SH-SY5Y (cell line): ENCODE results near the gene PON2.

Experiments used
- GATA2 ChIP-seq: IDR thresholded peaks from 2 replicates; pipeline ENCODE4 v1.6.1; 2011; ENCODE audit warnings: mild to moderate bottlenecking, low read depth, low read length
- GATA3 ChIP-seq: IDR thresholded peaks from 2 replicates; pipeline ENCODE4 v1.6.1; 2011; ENCODE audit warnings: low read depth, mild to moderate bottlenecking, low read length, moderate library complexity

Gene PON2

DNA sequence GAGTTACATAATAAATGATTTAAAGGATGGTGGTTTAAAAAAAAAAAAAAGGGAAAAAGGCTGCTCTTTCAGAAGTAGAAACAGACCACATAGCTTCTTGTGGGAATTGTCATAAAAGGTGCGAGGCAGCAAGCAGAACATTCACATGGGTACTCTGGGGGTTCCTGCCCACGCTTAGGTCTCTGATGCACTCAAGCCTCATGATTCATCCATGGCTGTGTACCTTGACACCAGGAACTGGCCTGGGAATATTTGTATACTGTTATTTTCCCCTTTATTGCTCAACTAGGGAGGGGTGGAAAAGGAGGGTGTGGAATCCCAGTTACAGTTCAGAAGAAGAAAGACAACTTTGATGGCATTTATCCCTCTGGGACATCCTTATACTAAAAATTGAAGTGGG lies 4.0 kb downstream of the PON2 start:
- no peak for TF ChIP-seq GATA2
- no peak for TF ChIP-seq GATA3

DNA sequence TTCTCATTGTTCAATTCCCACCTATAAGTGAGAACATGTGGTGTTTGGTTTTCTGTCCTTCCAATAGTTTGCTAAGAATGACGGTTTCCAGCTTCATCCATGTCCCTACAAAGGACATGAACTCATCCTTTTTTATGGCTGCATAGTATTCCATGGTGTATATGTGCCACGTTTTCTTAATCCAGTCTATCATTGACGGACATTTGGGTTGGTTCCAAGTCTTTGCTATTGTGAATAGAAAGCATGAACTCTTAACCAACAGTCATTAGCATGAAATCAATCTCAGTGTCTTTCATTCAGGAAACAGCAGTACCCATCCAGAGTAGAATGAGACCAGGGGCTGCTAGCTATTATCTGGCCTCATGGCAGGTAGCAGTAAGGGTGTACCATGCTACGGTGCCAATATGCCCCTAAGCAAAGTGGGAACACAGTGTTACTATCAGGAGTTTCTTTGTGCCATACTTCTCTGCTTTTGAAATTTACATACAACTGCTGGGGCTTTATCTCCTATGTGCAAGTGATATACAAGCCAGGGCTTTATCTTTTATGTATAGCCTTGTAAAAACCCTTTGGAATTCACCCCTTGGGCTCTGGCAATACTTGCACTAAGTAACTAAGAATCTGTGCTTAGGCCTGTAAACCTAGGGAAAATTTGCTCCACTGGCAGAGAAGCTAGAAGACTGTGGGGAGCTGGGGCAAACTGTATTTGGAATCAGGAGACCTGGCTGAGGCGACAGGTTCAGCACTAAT lies 5.4 kb downstream of the PON2 start:
- no peak for TF ChIP-seq GATA3
- TF ChIP-seq GATA2: no peak

DNA sequence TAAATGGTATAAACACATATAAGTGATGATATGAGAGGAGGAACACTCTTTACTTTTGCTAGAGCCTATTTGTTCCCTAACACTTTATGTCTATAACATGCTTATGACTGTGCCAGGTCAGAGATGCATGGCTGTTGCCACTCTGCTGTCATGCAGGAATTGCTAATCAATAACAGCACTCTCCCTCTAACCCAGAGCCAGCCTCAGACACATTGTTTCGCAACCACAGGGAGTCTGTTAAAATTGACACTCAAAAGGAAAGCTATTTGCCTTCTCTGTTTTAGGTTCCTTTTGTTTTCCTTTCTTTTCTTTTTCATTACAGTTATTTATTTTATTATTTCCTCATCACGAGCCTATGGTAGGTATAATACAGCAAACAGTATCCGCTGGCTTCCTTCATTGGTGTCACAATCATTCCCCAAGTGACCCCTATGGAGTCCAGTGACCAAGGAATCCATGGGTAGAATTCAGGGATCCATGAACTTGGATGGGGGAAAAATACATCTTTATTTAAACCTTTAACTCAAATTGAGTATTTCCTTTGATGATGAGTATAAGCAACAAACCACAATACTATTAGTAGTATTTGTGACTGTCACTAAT lies 6.8 kb downstream of the PON2 start:
- no peak for TF ChIP-seq GATA3
- TF ChIP-seq GATA2: no peak

DNA sequence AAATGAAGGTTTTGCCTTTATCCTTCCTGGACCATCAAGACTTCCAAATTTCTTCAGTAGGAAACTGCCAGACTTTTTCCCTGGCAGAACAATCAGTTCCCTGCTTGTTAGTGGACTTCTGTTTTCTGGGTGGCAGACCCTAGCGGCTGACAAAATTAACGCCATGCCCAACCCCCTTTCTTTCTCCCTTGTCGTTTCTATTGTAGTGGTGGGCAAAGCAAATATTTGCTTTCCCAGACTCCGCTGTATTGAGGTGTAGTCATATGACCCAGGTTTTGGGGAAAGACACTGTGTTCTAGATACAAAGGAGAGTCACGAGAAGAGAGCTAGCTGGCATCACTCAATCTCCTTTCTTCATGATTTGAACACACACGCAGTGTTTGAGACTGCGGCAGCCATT lies 7.7 kb downstream of the PON2 start:
- TF ChIP-seq GATA2: no peak
- TF ChIP-seq GATA3: no peak

DNA sequence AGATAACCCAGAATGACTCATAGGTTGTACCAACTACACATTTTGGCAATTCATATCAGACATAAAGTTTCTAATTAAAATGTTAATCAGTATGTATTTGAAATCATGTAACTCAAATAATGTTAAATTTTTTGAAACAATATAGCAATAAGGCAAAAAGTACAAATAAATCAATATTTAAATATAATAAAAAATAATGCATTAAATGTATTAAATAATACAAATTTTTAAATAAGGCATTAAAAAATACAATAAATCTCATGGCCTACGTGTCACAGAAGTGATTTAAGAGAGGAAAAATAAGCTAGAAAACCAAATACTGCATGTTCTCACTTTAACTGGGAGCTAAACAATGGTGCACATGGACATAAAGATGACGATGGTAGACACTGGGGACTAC lies 9.1 kb downstream of the PON2 start:
- TF ChIP-seq GATA3 (no peak), GATA2 (no peak)

DNA sequence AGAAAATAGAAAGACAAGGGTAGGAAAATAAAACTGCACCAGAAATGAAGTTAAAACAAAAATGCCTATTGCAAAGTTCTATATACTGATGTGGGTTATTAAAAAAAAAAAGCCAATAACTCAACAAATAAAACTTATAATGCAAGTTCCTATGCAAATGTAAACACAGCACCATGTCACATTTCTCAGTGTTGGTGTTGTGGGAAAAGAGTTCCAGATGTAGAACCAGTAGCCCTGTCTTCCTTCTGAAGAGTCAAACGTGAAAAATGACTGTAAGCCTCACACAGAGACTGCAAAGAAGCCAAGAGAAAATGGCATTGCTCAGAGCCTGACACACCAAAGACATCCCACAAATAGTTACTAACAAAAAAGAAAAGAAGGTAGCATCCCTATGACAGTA lies 10.1 kb downstream of the PON2 start:
- TF ChIP-seq GATA3 (no peak), GATA2 (no peak)

DNA sequence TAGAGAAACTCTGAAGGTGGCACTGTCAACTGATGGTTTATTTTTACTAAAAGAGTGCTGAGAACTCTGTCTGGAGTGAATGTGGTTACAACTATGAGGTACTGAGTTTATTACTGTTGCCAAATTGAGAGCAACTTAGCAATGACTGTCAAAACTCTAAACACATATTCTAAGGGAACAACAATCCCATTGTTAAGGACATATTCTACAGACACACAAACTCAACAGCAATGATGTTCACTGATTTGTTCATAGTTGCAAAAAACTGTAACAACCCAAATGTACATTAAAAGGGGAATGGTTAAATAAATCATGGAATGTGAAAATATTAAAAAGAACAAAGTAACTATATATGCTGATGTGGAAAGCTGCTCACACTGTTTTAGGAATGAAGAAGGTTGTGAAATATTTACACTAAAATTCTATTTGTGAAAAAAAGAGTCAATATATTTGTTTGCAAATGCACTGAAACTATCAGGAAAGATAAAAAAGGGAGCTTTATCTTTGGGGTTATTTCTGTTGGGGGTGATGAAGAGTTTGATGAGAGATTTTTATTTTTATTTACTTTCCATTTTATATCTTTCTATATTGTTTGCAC lies 12.9 kb downstream of the PON2 start:
- no peak for TF ChIP-seq GATA2

DNA sequence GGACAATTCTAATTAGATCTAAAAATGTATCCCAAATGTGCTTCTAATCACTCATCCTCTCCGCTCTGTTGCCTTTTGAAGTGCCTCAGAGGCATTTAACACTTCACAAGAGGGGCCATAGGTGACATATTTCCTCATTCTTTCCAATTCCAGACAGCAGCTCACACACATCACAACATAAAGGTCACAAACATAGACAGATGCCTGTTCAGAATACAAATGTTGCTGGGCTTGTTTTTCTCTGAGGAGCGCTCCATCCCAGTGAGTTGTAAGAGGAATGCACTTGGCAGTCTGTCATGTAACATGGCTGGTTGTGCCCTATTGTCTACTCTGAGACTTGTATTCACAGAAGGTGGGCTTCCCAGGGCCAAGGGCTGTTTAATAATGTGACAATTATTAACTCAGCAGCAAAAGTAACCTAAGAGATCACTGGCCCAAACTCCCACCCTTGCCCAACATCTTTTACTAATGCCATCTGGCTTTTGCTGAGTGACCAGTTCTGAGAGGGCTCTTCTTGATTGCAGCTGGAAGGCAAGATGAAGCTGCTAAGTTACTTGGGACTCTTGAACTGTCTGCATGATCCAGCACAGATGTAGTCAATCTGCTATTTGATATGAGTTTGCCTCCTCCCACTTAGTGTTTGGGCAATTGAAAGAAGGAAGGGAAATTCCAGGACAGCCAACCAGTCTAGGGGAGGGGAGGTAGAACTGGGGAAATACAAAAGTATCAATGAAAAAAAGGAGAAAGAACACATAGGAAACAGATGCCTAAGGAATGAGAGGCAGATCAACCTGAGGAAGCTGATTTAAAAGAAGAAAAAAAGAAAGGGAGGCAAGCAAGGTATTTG lies 13.6 kb downstream of the PON2 start:
- no peak for TF ChIP-seq GATA3
- no peak for TF ChIP-seq GATA2

DNA sequence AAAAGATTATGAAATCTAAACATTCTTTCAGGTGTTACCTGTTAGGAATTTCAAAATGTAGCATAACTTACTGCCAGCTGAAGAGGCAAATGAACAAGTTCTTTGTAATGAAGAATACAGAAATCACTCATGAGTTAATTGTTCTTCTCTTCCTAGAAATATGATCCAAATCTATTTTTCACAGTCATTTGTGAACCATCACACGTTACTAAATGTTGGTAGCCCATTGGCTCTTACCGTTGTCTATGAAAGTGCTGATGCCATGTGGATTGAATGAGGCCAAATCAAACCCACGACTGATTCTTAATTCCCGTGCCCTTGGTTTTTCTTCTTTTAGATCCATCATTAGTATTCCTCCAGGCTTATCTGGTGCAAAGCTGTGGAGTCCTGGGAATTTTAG lies 22.8 kb downstream of the PON2 start:
- TF ChIP-seq GATA2 (no peak), GATA3 (no peak)

DNA sequence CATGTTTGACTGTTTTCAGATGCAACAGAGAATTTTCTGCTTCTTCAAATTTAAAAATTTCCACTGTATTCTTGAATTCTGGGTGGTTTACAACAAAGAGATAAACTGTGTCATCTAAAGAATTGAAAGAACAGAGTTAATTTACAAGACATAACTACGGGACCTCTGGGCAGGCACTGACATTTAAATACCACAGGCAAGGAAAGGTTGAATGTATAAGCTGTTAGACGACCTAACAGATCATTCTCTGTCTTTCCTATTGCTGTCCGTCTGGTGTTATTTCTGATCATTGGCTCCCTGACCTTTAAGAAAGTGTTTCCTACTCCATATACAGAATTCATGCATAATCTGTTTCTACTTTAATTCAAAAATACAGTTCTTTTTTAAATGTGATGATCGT lies 23.2 kb downstream of the PON2 start:
- TF ChIP-seq GATA2 (no peak), GATA3 (no peak)

DNA sequence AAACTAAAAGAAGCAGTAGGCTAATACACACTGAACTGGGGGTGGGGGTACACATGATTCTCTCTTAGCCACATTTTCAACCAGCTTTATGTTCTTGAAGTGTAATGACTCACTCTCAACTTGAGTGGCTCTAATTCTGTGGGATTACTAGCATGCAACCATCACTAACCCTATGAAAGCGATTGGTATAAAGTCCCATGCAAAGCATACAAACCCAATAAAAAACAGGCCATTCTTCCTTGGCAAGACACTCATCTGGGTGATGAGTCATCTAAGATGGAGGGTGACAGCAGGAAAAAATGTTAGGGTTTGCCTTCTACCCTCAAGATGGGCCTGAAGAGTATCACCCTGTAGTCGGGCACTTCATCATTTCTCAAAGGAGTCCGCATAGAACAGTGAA lies 23.8 kb downstream of the PON2 start:
- TF ChIP-seq GATA3 (no peak), GATA2 (no peak)

DNA sequence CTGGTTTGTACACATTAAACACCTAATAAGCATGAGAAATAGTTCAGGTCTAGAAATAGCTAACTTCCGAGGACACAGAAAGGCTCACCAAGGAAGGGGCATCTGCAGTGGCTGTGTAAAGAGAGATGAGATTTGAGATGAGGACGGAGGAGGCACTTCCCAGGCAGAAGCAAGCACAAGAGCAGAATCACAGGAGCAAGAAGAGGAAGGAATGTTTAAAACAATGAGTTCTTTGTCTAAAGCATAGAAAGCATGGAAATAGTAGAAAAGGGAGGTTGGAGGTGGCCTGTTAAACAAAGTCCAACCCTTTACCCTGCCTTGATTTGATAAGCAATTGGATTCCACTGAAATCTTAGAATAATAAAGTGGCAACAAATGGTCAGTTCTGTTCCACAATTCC lies 27.1 kb downstream of the PON2 start:
- TF ChIP-seq GATA2 (no peak), GATA3 (no peak)

DNA sequence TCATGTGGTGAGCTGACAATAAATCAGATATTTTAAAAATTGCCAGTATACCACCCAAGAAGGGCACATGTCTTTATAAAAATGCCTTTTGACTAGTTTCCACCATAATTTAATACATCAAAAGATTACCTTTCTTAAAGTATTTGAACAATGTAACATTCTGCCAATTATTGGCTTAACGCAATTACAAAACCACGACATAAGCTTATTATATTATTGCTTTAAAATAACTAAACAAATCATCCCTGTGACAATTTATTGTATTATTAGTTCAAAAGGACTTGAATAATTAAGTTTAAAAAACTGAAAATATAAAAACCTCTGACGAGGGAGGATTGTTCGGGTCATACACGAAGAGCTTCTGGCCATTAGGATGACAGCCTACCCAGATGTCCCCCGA lies 29.0 kb downstream of the PON2 start:
- TF ChIP-seq GATA3 (no peak), GATA2 (no peak)

DNA sequence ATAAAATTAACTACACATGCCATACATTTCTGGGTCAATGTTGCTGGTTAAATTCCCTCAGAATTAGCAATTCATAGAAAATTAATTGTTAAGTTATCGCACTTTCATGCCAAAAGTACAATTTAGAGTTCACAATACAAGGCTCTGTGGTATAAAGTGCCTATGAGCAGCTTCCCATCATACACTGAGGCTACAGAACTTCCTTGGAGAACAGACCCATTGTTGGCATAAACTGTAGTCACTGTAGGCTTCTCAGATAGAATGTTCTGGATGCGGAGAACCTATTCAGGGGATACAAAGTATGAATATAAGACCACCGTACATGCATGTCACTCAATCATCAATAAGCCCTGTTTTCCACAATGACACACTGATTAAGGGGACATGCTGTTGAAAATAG lies 29.6 kb downstream of the PON2 start:
- TF ChIP-seq GATA2 (no peak), GATA3 (no peak)
